ENCODE measurements around the gene DROSHA. TPM values are rescaled to one million over a fixed set of nuclear protein-coding genes. Genes with fewer than 3 reads are reported as not detected.
"Not testable (repeated sequence)": the region's sequence is repeated elsewhere in the genome, so short reads cannot be mapped to it uniquely, and the experiment has no call there.

DROSHA gene
- polyA plus RNA-seq, 3 donors, result 82.7 to 96.2 (median 96.0) TPM

DNA sequence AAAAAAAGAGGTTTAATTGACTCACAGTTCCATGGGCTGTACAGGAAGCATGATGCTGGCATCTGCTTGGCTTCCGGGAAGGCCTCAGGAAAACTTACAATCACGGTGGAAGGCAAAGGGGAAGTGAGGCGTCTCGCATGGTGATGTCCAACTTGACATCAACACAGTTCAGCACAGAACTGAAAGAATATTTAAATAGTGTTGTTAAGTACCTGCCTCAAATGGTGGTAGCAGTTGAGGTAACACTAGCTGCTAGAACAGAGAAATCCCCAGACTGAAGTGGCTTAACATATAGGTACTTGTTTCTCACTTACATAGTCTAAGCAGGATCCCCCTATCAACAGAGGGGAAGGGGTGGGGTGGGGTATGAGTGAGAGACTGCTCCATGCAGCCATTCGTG is 141.6 kb downstream of the DROSHA start:
- no peak for DNase-seq (ENCODE audit: low read depth in 3 of 3, low spot score in 2 of 3)

DNA sequence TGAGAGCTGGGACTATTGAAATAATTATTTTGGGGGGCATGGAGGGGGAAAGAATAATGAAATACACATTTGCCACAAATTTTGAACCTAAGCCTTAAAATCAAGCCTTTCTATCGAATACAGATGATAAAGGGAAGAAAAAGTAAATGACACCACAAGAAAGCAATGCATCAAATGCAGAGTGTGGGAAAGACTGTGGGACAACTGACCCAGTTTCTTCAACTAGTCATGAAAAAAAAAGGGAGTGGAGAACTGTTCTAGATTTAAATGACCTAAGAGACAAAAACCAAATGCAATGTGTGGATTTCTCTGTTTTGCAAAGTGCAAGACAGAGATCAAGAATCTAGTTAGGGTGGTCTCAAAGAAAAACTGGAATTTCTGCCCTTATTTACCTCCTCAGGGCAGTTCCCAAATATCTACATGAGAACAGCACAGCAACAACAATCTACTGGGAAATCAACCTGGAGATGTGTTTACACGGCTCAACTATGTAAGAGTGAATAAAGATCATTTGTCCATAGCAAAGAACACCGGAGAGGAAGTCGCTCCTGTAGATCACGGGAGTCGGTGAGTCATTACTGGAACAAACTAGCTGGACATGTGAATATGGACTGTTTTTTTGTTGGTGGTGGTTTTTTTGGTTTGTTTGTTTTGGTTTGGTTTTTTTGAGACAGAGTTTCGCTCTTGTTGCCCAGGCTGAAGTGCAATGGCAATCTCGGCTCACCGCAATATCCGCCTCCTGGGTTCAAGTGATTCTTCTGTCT is 145.9 kb downstream of the DROSHA start:
- no peak for DNase-seq (ENCODE audit: low read depth in 3 of 3, low spot score in 2 of 3)

DNA sequence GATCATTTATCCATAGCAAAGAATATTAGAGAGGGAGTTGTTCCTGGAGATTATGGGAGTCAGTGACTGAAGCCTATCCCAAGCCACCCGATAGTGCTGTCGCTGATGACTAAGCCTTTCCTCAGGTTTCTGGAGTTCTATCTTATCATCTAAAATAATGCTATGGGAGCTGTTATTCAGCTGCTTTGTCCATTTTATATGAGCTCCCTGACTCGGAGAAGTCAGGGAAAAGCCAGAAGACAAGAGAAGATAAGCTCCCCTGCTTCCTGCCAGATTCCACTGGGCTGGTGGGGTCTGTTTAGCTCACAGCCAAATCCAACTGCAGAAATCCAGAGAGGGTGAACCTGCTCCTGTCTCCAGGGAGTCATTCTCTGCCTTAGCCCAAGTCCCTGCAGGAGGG is 148.2 kb downstream of the DROSHA start:
- no peak for DNase-seq (ENCODE audit: low read depth in 3 of 3, low spot score in 2 of 3)

DNA sequence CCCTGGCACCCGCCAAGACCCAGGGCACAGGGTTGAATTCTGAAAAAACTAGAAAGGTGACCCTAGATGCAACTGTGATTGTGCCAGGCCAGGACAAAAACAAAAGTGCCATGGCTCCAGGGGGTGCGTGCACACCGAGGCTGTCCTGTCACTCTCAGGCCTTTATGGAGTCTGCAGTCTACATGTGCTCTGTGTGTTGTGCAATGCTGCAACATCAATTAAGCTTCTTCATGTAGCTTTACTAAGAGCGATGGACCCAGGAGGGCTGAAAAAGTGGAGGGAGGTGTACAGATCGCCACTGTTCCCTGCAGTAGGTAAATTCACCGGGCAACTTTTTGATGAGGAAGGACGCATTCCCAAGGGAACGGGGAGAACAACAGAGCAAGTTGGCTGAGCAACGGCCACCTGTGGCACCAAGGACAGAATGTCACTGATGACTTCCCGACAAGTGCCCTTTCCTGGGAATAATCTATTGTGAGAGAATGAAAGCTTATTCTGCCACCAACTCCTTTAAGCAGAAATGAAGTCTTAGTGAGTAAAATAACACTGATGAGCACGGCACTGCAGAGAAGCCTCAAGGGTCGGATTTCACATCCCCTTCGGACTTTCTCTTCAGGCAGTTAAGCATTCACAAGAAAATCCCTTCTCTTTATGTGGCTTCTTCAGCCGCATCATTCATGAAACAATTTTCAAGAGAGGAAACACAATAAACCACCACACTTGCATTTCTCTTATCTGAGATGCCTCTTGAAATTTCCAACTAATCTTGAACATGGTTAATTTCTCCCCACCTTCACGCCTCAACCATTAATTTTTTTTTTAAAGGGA is 149.6 kb downstream of the DROSHA start:
- peak in 1 of 3 donors; percentile 16 for DNase-seq (ENCODE audit: low read depth in 3 of 3, low spot score in 2 of 3)

DNA sequence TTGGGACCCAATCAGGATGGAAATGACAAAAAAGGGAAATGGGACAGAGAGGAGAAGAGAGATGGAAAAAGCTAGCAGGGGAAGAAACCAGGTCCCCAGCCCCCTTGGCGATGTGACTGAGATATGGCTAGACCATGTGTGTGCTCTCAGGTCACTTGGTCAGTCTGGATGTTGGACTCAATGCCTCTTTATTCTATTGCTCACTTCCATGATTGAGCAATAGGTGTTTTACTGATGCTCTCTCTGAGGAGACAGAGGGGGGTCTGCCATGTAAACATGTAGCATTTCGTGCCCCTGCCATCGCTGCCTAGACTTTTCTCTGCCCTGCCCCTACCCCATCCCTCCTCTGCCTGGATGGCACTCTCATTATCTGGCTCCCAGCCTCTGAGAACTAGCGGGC is 150.6 kb downstream of the DROSHA start:
- DNase-seq (ENCODE audit: low read depth in 3 of 3, low spot score in 2 of 3), result no peak

DNA sequence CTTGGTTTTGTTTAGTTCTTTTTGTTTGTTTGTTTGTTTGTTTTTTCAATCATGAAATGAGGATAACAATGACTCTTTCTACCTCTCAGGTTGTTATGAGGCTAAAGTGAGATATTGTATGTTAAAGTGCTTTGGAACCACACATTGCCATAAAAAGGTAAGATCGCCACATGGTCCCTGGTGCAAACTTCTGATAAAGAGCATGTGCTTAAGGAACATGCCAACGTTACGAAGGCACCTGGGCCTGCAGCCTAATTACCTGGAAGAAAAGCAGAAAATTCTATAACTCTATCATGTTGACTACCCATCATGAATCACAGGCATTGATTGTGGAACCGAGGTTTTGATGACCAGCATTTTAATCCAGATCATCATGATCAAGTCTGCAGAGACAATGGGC is 151.8 kb downstream of the DROSHA start:
- no peak for DNase-seq (ENCODE audit: low read depth in 3 of 3, low spot score in 2 of 3)

DNA sequence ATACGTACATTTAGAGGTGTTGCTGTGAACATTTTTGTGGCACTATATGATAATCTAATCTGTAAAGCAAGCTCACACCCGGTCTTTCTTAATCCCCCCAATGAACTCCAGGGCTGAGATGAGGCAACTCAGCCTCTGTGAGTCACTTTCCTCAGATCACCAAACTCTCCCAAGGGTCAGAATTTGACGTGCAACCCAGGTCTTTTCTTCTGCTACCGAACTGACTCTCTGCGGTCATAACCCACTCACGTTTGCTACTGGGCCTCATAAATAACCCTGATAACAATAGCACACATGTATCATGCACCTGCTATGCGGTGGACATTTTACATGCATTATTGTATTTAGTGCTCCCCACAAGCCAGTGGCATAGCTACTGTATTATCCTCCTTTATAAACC is 153.1 kb downstream of the DROSHA start:
- DNase-seq (ENCODE audit: low read depth in 3 of 3, low spot score in 2 of 3), result no peak

DNA sequence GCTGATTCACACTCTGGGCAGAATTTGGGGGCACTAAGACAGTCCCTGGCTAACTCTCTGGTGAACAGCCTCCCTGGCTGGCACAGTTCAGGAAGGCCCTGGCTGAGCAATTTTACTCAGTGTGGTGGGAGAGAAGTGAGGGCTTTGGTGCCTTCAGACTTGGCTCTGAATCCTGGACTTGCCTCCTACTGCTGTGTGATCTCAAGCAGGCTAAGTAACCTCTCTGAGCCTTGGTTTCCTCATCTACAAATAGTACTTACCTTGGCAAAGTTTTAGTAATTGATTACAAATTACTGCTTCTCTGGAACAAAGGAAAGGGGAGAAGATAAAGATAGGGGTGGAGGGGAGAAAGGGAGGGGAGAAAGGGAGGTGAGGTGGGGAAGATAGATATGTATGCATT is 153.8 kb downstream of the DROSHA start:
- DNase-seq (ENCODE audit: low read depth in 3 of 3, low spot score in 2 of 3), result no peak

DNA sequence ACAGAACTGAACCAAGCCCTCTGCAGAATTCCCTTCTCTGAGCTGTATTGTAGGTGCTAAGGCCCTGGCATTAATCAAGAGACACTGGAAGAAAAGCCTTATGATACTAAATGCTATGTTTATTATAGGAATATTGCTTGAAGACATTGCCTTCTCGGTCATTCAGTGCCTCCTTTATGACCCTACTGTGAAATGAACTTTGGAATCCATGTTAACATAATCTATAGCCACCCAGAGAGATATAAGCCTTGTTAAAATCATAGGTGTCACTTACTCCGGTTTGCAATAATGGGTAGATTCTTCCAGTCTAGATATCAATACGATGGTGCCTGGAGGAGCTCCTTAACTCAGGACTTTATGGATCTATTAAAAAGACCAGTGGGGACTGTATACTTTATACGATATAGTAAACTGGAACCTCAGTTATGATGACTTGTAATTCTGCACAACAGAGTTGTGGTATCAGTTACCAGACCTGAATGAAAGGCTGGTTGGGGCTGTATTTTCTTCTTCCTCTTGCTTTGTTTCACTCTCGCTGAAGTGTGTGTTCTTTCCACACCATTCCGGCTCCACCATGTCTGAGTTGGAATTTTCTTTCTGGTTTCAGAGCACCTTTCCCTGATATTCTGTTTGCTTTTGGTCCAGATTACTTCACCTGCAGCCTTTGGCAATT is 154.5 kb downstream of the DROSHA start:
- no peak for DNase-seq (ENCODE audit: low read depth in 3 of 3, low spot score in 2 of 3)

DNA sequence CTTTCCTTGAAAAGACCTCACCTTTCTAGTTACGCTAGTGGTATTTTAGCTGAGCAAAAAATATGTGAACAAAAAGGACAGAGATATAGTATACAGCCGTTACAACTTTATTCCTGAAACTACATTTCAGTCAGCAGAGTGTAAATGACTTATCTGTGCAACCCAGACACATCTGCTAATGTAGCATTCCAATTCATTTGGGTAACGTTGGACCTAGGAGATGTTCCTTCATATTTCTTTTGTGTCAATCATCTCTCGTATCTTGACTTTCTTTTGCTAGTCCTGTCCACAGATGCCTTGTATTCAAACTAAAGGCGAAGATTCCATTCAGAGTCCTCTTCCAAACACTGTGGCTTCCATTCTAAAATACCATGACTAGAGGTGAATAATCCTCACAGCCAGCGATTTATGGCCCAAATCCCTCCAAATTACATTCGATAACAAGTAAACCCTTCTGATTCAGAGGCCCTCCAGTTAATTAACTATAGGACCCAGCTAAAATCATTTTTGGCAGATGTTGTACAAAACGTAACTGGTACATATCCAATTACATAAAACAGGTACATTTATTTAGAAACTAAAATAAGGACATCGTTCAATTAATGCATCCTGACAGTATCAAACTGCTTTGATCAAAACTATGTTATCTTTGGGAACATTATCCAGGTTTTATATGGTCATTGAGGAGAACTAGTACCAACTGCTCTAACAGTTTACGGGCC is 155.7 kb downstream of the DROSHA start:
- no peak for DNase-seq (ENCODE audit: low read depth in 3 of 3, low spot score in 2 of 3)

DNA sequence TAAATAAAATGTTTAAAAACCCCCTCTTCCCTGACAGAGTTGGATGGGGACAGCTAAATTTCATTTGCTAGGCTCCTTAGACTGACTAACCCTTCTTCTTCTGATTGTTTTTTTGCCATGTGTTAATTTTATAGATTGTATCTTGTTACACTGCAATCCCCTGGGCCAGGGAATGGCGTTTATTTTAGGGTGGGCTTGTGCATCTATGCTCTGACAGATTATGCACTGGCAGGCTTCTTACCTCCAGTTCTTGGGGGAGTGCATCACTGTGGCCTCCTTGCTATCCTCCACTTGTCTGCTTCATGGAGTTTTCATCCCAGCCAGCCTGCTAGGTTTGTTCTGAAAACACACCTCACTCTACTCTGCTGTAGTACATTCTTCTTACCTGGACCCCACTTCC is 159.8 kb downstream of the DROSHA start:
- no peak for DNase-seq (ENCODE audit: low read depth in 3 of 3, low spot score in 2 of 3)

DNA sequence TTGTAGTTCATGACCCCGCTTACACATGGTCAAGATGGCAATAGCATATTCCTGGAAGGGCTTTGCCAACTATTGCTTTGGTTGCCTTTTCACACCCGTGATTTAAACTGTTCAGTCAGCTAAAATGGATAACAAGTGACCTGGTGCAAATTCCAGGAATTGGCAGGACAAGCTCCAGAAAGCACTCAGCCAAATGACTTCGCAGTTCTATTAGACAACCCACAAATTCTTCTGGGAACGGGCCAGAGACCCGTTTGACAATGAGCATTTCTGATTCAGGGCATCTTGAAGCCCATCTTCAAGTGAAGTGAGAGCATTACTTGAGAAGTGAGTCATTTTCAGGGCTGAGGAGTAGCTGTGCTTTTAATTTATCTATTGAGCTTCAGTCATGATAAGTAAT is 165.0 kb downstream of the DROSHA start:
- no peak for DNase-seq (ENCODE audit: low read depth in 3 of 3, low spot score in 2 of 3)

DNA sequence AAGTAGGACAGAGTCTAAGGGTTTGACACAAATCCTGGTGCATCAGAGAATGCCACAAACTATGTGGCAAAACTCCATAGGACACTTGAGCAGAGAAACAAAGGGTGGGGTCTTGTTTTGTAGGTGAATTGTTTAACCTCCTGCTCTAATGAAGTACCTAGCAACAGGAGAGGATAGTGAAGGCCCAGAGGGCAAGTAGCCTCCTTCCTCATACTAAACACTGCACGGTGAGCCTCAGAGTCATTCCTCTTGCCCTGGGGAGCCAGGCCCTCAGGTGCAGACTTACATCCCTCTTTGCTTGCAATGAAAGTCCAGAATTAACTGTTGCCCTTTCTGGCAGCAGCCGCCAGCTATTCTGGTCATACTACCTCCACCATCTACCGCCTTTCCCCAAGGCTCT is 166.1 kb downstream of the DROSHA start:
- no peak for DNase-seq (ENCODE audit: low read depth in 3 of 3, low spot score in 2 of 3)

DNA sequence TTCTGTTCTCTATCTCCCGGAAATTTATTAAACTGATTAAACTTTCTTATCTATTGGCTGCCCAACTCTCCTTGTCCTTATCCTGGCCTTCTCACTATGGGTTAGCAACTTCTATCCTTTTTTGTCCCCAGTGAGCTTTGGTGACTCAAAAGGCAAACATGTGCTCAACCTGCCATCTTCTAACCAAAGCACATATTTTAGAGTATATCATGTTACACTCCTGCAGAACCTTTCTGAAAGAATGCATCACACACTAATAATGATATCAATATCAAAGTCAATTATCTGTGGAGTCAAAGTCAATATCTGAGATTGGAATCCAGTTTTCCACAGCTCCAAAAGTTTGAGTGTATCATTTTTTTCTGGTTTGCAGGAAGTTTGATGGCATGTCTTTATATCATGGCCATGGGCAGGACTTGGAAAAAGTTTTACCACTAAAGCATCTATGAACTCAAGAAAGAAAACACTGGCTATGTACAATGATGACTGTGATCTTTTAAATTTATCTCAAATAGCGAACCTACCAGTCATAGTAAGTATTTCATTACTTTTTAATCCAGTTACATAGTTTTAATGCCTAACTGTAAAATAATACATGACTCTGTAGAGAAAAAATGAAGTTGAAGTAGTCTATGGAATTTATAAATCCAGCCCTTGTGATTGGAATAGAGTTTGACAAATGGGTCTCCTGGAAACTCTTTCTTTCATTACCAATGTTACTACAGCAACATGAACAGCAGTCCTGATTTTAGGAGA is 166.8 kb downstream of the DROSHA start:
- no peak for DNase-seq (ENCODE audit: low read depth in 3 of 3, low spot score in 2 of 3)

DNA sequence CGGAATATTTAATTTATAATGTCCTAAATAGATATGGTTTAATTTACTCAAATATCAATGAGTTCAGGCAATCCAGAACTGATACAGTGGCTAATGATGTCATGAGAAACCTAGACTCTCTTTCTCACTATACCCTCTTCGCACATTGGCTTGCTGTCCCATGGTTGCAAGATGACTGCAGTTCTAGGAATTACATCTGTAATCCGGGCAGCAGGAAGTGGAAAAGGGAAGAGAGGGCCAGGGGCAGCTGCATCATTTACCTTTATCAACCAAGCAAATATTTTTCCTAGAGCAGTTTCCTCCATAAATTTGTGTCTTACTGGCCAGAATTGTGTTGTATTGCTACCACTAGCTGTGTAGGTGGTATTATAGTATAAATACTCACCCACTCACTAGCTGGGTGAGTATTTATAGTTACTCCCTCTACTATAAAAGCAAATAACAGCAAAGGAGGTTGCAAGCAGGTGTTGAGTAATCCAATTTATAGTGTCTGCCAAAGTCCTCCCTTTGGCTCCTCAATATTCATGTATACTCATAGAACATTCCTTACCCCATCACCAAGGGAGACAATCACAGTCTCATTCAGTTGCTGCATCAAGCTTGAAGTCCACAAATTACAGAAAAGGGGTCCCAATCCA is 168.8 kb downstream of the DROSHA start:
- DNase-seq (ENCODE audit: low read depth in 3 of 3, low spot score in 2 of 3), result no peak

DNA sequence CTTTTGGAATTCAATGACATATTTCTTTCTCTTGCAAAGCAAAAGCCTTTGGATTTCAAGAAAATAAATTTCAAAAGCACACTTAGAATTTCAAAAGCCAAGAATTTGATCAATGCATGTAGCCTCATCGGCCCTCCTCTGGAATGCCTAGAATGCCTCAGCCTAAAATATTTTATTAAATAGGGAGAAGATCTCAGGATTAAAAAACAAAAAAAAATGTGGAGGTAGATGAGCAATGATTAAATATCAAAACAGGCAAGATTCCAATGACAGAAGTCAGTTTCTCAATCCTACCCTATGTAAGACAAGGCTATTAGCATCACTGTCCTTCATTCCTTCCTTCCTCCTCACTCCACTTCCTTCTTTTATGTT is 169.4 kb downstream of the DROSHA start:
- no peak for DNase-seq (ENCODE audit: low read depth in 3 of 3, low spot score in 2 of 3)

DNA sequence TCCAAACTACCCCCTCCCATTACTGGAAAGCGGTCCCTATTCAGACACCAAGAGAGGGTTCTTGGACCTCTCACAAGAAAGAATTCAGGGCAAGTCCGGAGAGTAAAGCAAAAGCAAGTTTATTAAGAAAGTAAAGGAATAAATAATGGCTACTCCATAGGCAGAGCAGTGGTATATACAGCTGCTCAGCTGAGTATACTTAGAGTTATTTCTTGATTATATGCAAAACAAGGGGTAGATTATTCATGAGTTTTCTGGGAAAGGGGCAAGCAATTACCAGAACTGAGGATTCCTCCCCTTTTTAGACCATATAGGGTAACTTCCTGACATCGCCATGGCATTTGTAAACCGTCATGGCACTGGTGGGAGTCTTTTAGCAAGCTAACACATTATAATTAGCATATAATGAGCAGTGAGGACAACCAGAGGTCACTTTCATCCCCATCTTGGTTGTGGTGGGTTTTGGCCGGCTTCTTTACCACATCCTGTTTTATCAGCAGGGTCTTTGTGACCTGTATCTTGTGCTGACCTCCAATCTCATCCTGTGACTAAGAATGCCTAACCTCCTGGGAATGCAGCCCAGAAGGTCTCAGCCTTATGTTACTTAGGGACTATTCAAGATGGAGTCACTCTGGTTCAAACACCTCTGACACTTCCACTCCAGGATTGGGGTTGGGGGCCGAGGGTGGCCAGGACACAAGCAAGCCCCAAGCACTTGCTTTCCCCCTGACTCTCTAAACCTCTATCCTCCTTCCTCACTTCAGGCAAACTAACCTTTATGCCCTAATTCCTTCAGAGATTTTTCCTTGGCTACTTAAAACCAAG is 170.0 kb downstream of the DROSHA start:
- DNase-seq (ENCODE audit: low read depth in 3 of 3, low spot score in 2 of 3), result not testable (repeated sequence)

DNA sequence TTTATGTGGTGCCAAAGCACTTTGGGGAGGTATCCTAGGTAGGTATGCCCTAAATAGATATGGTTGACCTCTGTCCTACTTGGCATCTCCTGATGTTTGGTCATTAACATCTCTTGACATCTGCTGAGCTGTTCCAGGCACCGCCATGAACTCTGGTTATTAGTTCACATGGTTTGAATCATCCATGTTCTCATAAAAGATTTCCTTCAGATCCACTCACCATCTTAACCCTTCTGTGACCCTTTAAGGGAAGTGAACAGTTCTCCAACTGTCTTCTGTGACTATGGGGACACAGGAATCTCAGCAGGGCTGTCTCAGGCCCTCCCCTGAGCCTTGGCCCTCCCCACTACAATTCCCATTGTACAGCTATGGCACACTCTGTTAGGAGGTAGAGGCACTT is 170.7 kb downstream of the DROSHA start:
- DNase-seq (ENCODE audit: low read depth in 3 of 3, low spot score in 2 of 3), result no peak

DNA sequence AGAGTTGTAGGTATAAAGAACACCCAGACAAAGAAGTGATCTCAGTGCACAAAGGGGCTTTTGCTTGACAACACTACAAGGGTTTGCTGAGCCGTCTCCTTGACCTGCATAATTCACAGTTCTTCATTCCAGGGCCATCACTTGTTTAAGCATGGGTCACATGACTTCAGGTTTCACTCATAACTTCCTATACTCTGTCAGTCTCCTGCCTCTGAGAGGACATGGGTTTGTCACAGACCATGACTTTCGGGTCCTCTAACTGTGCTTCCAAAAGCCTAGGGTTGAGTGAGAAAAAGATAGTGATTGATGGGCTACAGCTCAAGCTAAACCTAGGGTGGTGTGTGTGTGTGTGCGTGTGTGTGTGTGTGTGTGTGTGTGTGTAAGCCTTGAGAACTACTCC is 172.1 kb downstream of the DROSHA start:
- no peak for DNase-seq (ENCODE audit: low read depth in 3 of 3, low spot score in 2 of 3)
